CD4-positive, alpha-beta T cell treated with Interleukin-12 subunit alpha and Interleukin-12 subunit beta, for 1 hour (primary cell): ENCODE data around the gene NOTCH4.

Experiments used
- DNase-seq: peaks from one replicate; pipeline ENCODE4 v3.0.0-alpha.2; 2020

The NOTCH4 gene

GRCh38 chr6:32178547-32179440, 45.1 kb downstream of the NOTCH4 start:
- no peak for DNase-seq

- DNase-seq: peak; percentile 99
Observed at GRCh38 chr6:32177788-32178546, 45.9 kb downstream of the NOTCH4 start, which contains the start of gene RNF5. RNF5 (plus strand) TSS chr6:32178405; CDS start chr6:32178512, 107 bp downstream.

DNA sequence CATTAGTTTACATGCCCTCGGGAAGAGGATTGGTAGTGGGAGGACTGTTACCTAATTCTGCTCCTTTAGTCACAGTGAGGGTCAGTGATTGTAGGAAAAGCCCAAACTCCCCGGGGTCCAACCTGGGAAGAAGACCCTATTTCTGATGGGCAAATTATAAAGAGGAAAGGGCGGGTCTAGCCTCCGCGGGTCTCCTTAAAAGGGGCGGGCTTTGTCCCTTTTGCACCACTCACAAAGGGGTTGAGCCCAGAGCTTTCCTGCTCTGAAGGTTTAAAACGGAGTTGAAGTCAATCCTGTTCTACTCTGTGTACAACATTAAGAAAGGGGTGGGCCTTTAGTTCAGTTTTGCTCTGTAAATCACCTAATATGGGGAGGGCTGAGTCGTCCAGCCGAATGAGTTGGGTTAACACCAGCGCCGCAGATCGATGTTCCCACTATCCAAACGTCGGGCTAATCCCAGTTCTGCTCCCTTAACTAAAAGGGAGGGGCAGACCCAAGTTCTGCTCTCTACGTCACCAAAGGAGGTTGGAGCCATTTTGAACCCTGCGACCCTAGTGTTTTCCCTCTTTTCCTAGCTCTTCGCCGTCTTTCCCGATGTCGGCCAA, 46.6 kb downstream of the NOTCH4 start:
- DNase-seq: peak; percentile 69

- no peak for DNase-seq
Observed at GRCh38 chr6:32176476-32177182, 47.2 kb downstream of the NOTCH4 start.

DNA sequence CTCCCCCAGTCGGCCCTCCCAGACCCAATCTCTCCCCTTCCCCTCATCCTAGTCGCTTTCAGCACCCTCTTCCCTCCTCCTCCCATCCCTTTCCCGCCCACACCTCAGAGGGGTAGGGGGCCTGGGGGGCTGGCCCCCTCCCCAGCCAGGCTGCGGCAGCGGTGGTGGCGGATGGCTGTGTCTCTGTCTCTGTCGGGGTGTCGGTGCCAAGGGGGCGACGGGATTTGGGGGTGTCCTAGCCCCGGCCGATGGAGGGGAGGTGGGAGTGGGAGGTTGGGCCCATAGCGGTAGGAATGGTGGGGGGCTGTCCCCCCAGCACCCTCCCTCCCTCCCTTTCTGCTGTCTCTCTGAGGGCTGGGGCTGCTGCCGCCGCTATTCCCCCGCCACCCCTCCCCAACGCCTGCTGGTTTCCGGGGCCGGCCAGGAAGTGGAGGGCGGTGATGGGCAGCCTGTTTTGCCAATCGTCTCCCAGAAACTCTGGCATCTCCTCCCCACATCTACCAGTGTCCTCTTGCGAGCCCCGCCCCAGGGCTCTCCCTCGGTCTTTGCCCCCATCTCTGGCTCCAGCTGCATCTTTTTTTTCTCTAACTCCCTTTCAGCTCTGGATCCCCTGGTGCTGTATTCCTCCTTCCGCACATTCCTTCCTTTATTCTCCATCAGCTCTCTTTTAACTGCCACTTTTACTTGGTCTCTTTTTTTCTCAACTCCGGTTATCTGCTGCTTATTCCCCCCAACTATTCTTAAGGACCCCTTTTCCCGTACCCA, 48.0 kb downstream of the NOTCH4 start, which contains the start of gene AGPAT1:
AGPAT1 (minus strand) TSS at position 374 of the 765 bp plus-strand sequence. CDS start 4,588 bp downstream, outside the sequence.
- DNase-seq: peak; percentile 97

DNA sequence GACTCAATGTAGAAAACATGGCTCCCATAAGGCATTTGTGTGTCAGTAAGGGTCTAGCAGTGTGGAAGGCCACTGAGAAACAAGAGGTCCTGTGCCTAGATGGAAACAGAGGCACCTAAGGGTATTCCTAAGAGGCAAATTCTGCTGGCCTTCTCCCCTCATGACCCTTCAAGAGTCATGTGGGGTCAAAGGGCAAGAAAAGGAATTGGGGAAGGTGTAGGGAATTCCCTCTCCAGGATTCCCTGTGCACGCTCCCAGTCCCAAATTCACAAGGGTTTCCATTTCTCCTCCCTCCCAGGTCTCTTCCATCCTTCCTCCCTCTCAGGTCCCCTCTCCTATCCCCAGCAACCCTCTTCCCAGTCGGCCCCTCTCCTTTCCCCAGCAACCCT, 48.6 kb downstream of the NOTCH4 start:
- DNase-seq: no peak

GRCh38 chr6:32174416-32174815, 49.5 kb downstream of the NOTCH4 start:
- no peak for DNase-seq

- DNase-seq: no peak
Observed at GRCh38 chr6:32173051-32173727, 50.7 kb downstream of the NOTCH4 start.

DNA sequence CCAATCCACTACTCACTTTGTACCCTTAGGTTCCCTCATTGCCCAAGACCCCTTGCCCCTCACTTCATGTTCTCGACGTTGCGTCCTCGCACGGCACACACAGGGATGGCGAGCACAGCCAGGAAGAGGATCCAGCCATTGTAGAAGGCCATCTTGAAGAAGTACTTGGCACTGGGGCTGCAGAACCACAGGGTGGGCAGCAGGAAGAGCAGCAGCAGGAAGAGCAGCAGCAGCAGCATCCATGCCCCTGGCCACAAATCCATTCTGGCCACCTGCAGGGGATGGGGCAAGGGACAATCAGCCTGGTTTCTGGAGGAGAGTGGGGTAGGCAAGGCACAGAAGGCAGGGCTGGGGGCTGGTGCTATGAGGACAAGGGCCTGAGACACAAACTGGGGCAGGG, 52.6 kb downstream of the NOTCH4 start:
- DNase-seq: no peak

- DNase-seq: no peak
Observed at GRCh38 chr6:32170294-32170693, 53.6 kb downstream of the NOTCH4 start.

DNA sequence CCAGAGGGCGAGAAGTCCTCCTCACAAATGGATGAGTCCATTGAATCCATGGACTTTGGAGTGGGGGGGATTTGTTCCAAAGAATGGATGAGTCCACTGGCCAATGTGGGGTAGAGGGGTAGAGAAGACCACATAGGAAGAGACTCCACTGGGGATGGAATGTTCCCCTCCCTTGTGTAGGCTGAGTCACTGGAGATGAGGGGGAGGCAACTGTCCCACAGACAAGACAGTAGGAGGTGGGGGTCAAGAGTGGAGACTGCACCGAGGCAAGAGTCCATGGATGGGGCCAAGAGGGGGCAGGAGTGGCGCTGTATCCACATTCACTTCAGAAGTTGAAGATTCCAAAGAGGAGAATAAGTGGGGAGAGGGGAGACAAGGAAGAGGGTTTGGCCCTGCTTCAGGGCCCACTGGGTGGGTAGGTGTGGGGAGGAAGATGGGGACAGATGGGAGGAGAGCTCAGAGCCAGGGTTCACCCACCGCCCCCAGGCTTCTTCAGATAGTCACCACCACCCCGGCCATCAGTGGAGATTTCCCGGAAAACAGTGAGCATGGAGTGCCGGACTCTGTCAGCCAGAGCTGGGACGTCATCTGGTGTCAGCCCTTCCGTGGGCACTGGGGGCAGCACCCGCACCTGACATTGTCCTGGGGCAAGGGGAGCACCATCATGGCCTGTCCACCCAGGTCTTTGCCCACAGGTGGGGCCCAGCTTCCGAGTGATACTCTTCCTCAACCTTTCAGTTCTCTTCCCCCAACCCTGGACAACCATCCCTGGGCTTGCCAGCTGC, 54.9 kb downstream of the NOTCH4 start:
- no peak for DNase-seq

DNA sequence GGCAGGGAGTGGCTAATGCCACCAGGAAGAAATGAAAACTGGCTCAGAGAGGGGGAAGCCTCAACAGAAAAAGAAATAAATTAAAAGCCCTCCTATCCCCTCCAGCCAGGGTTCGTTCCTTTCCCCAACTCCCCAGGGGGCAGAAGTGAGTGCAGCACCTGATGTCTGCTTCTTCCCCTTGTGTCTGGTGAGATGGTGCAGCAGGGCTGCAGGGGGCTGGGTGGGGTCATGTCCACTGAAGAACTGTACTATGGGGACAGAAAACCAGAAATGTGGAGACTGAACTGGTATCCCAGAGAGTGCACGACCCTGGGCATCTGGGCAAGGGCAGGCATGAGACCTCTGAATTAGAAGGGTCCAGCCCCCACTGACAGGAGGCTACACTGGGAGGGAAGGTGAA, 55.5 kb downstream of the NOTCH4 start:
- DNase-seq: no peak

- DNase-seq: no peak
Observed at GRCh38 chr6:32167761-32168262, 56.1 kb downstream of the NOTCH4 start.

- no peak for DNase-seq
Observed at GRCh38 chr6:32167154-32167760, 56.6 kb downstream of the NOTCH4 start.

DNA sequence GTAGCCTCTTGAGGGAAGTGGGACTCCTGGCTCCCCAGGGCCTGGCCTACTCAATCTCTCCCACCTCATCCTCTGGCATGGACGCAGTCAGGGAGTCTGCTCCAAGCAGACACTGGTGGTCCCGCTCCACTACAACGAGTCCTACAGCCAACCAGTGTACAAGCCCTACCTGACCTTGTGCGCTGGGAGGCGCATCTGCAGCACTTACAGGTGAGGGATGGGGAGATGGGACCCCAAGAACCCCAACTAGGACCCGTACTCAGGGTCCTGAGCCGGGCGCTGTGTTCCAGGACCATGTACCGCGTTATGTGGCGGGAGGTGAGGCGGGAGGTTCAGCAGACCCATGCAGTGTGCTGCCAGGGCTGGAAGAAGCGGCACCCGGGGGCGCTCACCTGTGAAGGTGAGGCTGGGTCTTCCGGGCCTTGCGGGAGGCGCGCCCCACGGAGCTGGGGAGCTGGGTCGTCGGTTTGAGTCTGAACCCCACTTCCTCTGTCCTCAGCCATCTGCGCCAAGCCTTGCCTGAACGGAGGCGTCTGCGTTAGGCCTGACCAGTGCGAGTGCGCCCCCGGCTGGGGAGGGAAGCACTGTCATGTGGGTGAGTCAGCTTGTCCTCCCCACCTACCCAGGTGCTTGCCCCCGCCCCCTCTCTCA, 57.3 kb downstream of the NOTCH4 start:
- DNase-seq: no peak

GRCh38 chr6:32164295-32164694, 59.6 kb downstream of the NOTCH4 start, which contains the start of gene EGFL8:
EGFL8 (plus strand) TSS chr6:32164595; CDS start chr6:32166166, 1,571 bp downstream.
- DNase-seq: no peak

DNA sequence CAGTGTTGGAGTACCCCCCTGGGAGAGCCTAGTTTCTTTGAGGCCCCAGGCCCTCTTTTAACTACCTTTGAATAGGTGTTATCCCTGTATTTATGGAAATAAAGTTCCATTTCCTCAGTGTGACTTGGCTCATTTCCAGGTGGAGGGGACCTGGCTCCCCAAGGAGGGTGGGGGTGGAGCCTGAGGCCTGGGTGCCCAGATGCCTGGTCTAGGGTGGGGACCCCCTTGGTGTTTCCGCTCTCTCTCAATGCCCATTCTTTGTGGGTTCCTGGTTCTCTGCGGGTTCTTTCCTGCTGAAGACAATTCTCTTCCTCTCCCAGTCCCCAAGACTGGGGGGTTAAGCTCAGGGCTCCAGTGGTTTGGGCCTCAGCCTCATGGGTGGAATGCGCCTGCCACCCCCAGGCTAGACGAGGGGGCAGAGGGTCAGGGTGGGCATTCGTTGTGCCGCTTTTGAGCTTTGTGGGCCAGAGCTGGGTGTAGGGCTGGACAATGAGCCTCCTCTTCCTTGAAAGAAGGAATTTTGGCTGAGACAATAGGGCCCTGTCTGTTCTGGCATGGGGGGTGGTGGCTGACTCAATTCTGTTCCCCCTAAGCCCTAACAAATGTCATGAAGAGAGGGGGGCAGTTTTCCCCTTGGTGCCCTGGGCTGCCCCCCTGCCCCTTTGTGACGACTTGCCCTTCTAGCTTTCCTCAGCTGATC, 60.2 kb downstream of the NOTCH4 start:
- DNase-seq: no peak

DNA sequence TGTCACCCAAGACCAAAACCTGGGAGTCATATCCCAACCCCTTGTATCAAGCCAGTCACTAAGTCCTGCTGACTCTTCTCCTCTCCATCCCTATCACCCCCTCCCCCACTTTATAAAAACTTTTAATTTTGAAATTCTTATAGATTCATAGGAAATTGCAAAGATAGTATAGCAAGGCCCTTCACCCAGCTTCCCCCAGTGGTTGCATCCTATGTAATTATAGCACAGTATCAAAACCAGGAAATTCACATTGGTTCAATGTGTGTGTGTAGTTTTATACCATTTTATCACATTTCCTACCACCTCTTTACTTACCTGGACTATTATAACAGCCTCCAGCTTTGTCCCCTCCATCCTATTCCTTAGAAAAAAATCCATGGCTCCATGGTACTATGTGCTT, 65.8 kb downstream of the NOTCH4 start:
- no peak for DNase-seq

- no peak for DNase-seq
Observed at GRCh38 chr6:32156891-32157290, 67.0 kb downstream of the NOTCH4 start.
